ENCODE results near the gene UBFD1.
"Not testable (repeated sequence)": the region's sequence is repeated elsewhere in the genome, so short reads cannot be mapped to it uniquely, and the experiment has no call there.

The UBFD1 gene

DNA sequence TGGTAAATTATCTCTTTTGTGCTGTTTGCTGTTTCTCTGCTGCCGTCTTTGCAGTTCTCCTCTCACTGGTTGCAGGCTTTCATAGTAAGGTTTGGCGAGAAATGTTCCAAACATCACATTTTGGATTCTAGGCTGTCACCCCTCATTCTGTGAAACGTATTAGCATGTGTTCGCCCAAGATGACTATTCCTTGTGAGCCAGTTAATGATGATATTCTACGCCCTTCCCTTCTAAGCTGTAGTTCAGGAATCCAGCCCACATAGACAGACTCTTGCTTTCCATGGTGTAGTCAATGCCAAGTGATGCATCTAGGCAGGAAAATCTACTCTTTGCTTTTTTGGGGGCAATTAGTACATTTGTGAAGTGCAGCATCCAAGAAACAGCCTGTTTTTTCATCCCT, 14.4 kb downstream of the UBFD1 start:
- no peak for DNase-seq

- DNase-seq, result no peak
Observed at GRCh38 chr16:23572394-23572793, 14.9 kb downstream of the UBFD1 start.

GRCh38 chr16:23573817-23574216, 16.3 kb downstream of the UBFD1 start:
- no peak for DNase-seq

DNA sequence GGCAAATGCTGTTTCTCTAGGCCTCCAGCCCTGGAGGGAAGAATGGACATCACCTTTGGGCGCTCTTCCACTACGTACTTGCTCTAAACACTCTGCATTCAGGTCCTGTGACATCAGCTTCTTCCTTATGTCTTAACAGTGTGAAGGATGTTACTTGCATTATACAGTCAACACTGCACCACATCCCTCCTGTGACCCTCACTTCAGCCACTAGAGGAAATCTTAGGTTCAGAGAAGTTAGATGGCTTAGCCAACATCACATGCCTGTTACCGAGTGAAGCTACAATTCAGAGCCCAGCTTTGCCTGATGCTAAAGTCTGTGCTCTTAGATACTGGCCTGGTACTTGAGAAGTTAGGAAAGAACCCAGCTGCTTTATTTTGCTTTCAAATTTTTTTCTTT, 18.3 kb downstream of the UBFD1 start:
- no peak for DNase-seq

DNA sequence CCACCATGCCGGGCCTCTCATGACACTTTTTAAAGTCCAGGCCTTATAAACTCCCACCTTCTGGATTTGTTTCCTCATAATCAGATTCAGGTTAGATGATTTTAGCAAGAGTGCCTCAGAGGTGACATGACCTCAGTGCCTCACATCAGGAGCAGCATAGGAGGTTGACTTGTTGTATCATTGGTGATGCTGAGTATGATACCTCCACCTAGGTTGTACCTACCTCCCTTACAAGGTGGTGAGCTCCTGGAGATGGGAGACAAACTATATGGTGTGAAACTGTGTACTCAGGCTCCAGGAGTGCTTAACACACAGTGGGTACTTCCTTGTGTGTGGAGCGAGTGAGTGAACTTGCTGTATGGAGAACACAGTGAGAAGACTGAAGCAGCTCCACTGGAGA, 20.0 kb downstream of the UBFD1 start:
- DNase-seq, result no peak

DNA sequence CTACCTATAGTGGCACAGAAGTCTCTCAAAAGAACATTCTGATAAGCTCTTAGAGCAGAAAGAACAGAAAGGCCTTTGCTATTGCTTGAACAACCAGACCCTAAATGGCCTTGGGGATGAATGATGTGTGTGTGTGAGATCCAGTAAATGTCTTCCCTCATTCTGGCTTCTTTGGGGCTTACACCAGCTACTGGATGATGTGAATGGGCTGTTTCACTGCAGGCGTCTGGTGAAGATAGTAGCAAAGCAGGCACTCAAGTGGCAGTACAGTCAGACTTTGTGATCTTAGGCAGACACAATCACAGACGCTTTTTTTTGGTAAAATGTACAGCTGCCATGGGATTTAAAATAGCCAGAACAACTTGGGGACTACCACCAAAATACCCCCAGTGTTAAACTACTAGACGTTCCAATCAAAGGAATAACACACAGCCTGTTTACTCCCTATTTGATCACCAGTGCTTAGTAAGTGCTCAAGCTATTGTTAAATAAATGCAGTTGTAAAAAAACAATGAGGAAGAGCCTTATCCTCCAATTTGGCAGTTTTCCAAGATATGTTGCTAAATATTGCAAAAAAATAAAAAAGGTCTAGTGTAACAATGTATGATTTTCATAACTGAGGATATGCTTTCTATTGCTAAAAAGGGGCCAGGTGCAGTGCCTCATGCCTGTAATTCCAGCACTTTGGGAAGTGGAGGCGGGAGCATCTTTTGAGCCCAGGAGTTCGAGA, 20.7 kb downstream of the UBFD1 start:
- DNase-seq, result no peak

DNA sequence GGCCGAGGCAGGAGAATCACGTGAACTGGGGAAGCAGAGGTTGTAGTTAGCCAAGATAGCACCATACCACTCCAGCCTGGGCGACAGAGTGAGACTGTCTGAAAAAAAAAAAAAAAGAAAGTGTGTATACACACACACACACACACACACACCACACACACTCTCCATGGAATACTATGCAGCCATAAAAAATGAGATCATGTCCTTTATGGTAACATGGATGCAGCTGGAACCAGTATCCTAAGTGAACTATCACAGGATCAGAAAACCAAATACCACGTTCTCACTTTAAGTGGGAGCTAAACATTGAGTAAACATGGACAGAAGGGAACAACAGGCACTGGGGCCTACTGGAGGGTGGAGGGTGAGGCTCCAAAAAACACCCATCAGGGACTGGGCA, 21.8 kb downstream of the UBFD1 start:
- DNase-seq, result no peak

DNA sequence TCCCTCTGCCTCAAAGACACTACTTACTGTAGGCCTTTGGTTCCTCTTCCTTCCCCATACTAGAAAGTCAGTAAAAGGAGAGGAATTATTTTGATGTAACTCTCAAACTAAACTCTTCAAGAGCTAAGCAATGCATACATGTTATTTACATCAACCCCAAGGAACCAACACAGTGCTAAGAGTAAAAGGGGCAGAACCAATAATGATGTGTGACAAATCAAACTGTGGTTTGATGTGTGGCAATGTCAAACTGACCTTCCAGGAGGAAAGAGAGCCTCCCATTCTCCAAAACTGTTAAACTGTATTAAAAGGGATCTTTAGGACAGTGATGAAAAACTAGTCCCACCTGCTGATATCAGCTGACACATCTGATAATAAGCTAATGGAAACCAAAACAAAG, 22.9 kb downstream of the UBFD1 start:
- no peak for DNase-seq

- no peak for DNase-seq
Observed at GRCh38 chr16:23581764-23582163, 24.2 kb downstream of the UBFD1 start.

DNA sequence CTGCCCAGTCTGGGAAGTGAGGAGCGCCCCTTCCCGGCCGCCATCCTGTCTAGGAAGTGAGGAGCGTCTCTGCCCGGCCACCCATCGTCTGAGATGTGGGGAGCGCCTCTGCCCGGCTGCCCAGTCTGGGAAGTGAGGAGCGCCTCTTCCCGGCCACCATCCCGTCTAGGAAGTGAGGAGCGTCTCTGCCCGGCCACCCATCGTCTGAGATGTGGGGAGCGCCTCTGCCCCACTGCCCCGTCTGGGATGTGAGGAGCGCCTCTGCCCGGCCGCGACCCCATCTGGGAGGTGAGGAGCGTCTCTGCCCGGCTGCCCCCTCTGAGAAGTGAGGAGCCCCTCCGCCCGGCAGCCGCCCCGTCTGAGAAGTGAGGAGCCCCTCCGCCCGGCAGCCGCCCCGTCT, 25.7 kb downstream of the UBFD1 start:
- not testable (repeated sequence) for DNase-seq

DNA sequence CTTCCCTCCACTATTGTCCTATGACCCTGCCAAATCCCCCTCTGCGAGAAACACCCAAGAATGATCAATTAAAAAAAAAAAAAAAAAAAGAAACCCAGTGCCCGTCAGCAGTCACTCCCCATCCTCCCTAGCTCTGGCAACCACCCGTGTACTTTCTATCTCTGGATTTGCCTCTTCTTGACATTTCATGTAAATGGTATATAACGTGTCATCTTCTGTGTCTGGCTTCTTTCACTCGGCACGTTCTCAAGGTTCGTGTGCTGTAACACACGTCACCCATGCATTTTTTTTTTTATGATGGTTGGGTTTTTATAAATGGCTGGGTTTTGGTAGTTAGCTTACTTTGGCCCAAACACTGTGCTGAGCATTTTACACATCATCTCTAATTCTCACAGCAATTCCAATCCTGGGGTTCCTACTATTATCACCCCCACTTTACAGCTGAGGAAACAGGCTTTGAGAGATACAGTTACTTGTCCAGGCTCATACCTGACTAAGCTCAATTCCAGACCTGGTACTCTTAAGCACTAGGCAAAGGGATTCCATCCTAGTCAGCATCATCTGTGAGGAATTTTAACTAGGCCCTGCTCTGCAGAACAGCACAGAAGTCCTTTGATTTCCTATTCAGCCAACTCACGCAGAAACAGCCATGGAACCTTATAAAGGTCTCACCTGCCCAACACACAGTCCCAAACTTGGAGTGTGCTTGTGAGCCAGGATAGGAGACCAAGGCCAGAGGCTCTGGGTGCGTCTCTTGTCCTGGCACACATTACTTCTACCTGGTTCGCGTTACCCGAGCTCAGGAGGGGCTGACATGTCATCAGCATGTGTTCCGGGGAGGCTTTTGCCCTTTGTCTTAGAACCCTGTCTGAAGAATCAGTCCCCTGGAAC, 26.9 kb downstream of the UBFD1 start:
- DNase-seq, result no peak

DNA sequence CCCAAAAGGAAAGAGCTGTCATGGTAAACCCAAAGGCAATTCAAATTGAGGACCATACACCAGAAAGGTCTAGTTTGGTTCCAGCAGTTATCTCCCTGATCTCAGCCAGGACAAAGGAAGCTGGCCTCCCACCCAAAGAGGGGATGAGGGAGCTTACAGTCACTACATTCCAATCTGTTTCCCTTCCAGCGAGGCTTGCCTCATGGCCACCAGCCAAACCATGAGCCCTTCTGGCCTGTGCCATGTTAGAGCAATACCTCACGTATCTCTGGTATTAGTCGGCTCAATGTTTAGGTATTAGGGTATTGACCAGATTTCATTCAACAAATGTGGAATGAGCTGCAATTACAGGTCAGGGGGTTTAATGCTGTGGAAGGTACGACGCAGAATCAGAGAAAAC, 30.2 kb downstream of the UBFD1 start:
- DNase-seq, result no peak

- DNase-seq, result no peak
Observed at GRCh38 chr16:23590181-23590580, 32.7 kb downstream of the UBFD1 start.

DNA sequence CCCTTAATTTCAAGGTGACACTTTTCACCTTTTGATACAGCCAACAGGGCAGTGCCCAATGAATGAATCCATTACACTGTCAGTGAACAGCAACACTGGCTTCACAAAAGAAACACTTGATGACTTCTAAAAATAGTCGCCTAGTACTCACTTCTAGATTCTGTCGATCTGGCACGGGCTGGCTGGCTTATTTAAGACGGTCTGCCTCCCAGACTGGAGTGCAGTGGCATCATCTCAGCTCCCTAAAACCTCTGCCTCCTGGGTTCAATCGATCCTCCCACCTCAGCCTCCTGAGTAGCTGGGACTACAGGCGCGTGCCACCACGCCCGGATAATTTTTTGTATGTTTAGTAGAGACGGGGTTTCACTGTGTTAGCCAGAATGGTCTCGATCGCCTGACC, 36.7 kb downstream of the UBFD1 start:
- DNase-seq, result no peak

DNA sequence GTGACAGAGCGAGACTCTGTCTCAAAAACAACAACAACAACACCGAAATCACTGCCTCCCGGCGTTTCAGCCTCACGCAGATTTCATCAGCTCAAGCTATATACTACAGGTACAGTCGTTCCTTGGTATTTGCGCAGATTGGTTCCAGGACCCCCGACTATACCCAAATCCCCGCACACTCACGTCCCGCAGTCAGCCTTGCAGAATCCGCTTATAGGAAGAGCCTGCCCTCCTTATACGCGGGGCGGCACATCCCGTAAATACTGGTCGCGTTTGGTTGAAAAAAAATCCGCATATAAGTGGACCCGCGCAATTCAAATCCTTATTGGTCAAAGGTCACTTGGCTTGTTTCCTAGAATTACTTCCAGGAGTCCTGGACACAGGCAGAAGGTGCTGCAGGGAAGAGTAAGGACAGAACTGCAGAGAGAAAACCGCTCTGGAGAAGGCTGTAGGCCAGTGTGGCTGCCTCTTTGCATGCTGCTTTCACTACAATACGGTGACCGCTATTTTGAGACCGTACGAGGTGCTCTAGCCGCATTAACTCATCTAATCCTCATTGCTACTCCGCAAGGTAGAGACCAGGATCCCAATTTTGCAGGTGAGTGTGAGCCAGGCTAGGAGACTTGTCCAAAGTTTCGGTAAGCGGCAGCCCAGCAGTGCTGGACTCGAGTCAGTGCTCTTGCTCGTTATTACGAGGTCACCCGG, 37.9 kb downstream of the UBFD1 start:
- DNase-seq, result no peak

DNA sequence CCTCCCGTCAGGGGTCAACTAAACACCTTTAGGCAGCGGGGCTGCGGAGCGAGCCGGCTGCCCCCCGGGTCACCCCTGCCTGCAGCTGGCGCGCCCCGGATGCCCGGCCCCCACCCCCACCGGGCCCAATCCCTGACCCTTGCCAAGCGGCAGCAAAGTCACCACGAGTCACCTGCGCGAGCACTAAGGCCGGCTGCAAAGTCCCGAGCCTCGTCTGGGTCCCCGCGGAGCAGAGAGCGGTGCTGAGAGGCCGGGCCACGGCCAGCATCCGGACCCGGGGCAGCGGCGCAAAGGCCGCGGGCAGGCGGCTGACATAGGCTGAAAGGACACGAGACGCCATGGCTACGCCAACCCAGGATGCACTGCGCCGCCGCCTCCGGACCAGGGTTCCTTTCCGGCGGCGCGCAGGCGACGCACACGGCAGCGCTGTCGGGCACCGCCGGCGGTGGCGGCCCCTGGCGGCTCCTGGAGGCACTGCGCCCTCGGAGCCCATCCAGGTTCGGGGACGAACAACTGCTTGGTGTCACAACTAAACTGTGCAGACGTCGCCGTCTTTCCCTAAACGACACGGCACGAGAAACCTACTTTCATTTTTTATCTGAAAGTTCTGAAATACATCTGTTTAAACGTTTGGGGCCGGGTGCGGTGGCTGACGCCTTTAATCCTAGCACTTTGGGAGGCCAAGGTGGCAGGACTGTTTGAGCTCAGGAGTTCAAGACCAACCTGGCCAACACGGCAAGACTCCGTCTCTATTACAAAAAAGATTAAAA, 38.6 kb downstream of the UBFD1 start, which contains the start of gene NDUFAB1:
Gene NDUFAB1 (minus strand): TSS at position 366 of the 770 bp plus-strand sequence. CDS start 26 bp downstream, at position 340.
- DNase-seq, result peak in 1 of 2 experiments; percentile 37

DNA sequence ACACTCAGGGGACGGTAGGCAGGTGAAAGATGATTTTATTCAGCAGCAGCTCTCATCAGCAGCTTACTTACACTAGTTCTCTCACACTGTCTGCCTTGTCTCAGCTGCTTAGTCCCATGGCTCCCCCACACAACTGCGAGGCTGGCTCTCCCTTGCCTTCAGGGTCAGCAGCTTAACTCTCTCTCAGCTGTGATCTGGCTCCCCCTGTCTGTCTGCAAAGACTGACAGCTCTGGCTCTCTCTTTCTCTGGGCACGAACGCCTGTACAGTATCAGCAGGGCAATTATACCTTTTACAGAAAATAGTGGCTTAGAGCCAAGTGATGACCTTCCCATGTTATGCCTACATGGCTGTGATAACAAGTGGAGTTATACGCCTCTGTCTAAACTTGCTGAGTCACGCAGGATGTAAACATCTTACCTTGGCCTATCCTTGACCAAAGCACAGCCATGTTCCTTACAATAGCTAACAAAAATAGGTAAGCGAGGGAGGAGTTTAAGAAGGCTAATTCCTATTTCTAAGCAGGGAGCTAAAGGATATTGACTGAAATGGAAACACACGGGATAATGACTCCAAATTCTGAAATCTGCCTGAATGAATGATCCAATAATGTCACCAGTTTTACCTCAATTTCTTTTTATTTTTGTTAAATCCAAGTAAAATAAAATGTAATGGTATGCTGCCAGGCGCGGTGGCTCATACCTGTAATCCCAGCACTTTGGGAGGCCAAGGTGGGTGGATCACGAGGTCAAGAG, 39.7 kb downstream of the UBFD1 start:
- no peak for DNase-seq

DNA sequence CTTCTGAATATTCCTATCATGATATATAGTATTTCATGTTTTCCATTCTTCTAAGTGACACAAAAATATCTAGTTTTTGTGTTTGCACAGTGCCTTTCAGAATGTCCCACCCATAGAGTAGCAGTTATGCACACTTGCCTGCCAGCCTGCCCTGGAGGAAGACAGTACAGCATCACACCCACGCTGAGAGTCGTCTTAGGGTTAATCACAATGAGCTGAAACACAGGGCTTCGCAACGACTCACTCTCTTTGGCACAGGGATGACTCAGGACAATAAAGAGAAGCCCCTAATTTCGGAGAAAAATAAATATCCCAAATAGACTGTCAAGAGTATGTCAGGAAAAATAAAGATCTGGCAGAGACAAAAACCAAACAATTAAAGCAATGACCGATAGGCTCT, 50.2 kb downstream of the UBFD1 start:
- no peak for DNase-seq

DNA sequence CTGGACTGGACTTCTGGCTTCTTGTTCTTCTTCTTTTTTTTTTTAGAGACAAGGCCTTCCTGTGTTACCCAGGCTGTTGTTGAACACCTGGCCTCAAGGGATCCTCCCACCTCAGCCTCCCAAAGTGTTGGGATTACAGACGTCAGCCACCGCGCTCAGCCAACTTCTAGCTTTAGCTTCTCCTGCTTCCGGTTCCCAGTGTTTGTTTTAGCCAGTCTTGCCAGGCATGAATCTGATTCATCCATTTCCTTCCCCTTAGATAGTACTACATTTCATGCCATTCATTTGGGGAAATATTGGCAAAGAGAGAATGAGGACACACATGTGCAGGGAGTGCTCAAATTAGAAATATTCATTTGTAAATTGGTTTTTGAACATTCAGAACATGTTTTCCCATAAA, 50.7 kb downstream of the UBFD1 start:
- DNase-seq, result no peak

DNA sequence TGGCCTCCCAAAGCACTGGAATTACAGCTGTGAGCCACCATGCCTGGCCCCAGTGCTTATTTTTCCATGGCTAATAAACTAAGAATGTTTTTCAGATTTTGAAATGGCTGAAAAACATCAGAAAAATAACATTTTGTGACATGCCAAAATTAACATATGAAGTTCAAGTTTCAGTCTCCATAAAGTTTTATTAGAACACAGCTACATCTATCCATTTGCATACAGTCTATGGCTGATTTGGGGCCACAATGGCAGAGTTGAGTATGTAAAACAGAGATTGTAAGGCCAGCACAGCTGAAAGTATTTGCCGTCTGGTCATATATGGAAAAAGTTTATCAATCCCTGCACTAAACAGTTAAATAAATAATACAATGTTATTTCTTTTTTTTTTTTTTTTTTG, 52.4 kb downstream of the UBFD1 start:
- no peak for DNase-seq

GRCh38 chr16:23610905-23611304, 53.4 kb downstream of the UBFD1 start:
- DNase-seq, result not testable (repeated sequence)

DNA sequence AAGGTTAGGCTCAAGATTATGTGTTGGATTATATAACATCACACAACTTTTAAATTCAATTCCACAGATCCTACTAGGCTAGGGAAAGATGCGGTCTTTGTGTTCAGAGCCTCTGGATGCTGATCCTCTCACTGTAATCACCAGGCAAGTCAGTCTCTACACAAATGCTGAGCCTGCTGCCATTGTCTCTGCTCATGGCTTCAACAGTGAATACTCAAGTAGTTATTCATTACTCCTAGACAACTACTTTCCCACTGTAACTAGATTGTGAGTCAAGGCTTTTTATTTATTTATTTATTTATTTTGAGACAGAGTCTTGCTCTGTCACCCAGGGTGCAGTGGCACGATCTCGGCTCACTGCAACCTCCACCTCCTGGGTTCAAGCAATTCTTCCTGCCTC, 54.4 kb downstream of the UBFD1 start:
- no peak for DNase-seq

Data from cerebellar nuclear complex (tissue), 1 donor.